ENCODE data around the gene CLDN3. TPM values are rescaled to one million over a fixed set of nuclear protein-coding genes. Genes with fewer than 3 reads are reported as not detected.

Gene CLDN3
- total RNA-seq, 1 donor from 2014 or later: not detected

DNA sequence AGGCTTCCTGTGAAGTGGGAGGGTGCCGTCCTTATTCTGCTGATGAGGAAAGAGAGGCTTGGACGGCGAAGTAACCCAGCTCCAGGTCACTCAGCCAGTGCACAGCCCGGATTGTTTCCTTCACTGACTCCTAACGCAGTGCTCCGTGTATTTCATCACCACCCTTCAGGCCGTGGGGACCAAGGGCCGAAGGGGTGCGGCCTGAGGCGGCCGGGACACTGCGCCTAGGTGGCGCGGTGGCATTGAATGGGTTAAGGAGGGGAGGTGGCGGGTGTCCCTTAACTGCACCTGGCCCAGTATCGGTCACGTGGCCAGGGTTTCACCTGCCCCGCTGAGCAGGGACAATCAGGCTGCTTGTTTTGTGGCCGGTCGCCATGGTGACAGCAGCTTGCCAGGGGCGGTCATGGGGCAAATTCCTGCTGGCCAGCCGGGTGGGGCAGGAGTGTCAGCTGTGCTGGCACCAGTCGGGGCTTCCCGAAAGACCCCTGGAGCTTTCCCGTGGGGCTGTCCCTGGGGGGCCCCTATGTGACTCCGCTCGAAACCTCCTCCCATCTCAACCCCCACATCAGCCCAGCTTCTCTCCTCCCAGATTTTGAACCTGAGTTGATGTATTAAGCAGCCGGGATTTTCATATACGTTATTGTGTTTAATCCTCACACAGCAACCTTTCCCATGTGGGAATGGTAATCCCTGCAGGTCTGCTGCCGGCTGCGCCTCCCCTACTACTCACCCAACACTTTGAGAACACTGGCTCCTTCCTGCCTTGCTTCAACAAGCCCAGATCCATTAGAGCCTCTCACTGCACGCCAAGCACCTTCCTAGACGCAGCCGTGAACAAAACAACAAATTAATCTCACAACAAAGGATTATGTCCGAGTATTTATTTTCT lies 27.1 kb downstream of the CLDN3 start:
- no peaks in the 10 kb centered on the region for H3K27me3 ChIP-seq
- no peak overlapping the region for H3K27ac ChIP-seq
- TF ChIP-seq, protein P1, sequence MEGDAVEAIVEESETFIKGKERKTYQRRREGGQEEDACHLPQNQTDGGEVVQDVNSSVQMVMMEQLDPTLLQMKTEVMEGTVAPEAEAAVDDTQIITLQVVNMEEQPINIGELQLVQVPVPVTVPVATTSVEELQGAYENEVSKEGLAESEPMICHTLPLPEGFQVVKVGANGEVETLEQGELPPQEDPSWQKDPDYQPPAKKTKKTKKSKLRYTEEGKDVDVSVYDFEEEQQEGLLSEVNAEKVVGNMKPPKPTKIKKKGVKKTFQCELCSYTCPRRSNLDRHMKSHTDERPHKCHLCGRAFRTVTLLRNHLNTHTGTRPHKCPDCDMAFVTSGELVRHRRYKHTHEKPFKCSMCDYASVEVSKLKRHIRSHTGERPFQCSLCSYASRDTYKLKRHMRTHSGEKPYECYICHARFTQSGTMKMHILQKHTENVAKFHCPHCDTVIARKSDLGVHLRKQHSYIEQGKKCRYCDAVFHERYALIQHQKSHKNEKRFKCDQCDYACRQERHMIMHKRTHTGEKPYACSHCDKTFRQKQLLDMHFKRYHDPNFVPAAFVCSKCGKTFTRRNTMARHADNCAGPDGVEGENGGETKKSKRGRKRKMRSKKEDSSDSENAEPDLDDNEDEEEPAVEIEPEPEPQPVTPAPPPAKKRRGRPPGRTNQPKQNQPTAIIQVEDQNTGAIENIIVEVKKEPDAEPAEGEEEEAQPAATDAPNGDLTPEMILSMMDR (IDR thresholded peaks at IDR 0.05): no peak

DNA sequence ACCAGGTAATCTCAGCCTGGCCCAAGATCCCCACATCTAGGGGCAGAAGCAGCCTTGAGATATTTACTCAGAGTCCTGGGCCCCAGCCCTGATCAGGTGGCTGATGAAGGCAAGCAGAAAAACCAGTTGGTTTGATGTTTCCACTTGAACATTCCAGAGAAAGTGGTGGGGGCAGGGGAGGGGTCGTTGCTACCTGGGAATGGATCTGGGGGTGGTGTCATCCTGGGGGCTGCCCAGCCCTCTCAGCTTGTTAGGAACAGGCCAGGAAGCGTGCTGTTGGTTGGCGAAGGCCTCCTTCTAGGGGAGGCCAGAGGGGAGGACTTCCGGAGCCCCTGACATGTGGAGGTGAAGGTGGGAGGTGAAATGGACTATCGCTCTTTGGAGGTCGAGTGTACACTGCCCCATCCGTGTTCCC lies 27.7 kb downstream of the CLDN3 start:
- no peaks in the 10 kb centered on the region for H3K36me3 ChIP-seq
- H3K9me3 ChIP-seq: no peaks in the 10 kb centered on the region
- TF ChIP-seq, protein P1 (IDR thresholded peaks at IDR 0.05): no peak
- no peaks in the 10 kb centered on the region for H3K27me3 ChIP-seq
- DNase-seq (ENCODE audit: low spot score in 2 of 2): no peak
- H3K4me3 ChIP-seq: no peak overlapping the region
- peaks cover 9 to 13% of the 10 kb centered on the region in 2 donors for H3K4me1 ChIP-seq
- no peak overlapping the region for H3K27ac ChIP-seq
- intact Hi-C loops (cut with DNase I): no loop called here

More for the DNA sequence above, 27.1 kb downstream of the CLDN3 start:
- H3K36me3 ChIP-seq: no peaks in the 10 kb centered on the region
- peak in 1 of 2 donors; percentile 72 for DNase-seq (ENCODE audit: low spot score in 2 of 2)
- no peaks in the 10 kb centered on the region for H3K9me3 ChIP-seq
- peaks cover 3 to 7% of the 10 kb centered on the region in 2 donors for H3K4me1 ChIP-seq
- intact Hi-C loops (cut with DNase I): no loop called here
- no peak overlapping the region for H3K4me3 ChIP-seq

DNA sequence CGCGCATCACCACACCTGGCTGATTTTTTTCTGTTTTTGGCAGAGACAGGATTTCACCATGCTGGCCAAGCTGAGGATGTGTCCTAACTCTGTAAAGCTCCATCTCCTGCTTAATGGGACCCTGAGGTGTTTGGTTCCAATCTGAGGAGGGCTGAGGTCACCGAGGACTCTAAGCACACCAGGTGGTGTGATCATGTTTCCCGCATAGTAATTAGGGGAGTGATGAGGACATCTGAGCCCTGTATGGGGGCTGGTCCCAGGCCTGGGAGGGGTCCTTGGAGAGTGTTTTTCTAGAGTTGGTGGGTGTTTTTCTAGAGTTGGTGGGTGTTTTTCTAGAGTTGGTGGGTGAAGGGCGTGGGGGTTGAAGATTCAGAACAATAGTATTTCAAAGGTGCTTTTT lies 28.5 kb downstream of the CLDN3 start:
- TF ChIP-seq, protein P1 (IDR thresholded peaks at IDR 0.05): no peak
- no peak for DNase-seq (ENCODE audit: low spot score in 2 of 2)
- Histone ChIP-seq H3K4me3 (no peak overlapping the region), H3K36me3 (peaks cover 0 to 4% of the 10 kb centered on the region in 2 donors), H3K27me3 (no peaks in the 10 kb centered on the region), H3K9me3 (no peaks in the 10 kb centered on the region), H3K4me1 (peaks cover 9 to 13% of the 10 kb centered on the region in 2 donors), H3K27ac (no peak overlapping the region)
- intact Hi-C loops (cut with DNase I): no loop called here

GRCh38 chr7:73740771-73741170 lies 29.3 kb downstream of the CLDN3 start:
- Histone ChIP-seq H3K9me3 (no peaks in the 10 kb centered on the region), H3K36me3 (peaks cover 6 to 8% of the 10 kb centered on the region in 2 donors), H3K27me3 (no peaks in the 10 kb centered on the region), H3K27ac (peak overlapping the region in 1 of 2 donors; percentile 84), H3K4me3 (no peak overlapping the region), H3K4me1 (peaks cover 9 to 13% of the 10 kb centered on the region in 2 donors)
- no peak for DNase-seq (ENCODE audit: low spot score in 2 of 2)
- intact Hi-C loops (cut with DNase I): no loop called here
- TF ChIP-seq, protein P1 (IDR thresholded peaks at IDR 0.05): no peak

DNA sequence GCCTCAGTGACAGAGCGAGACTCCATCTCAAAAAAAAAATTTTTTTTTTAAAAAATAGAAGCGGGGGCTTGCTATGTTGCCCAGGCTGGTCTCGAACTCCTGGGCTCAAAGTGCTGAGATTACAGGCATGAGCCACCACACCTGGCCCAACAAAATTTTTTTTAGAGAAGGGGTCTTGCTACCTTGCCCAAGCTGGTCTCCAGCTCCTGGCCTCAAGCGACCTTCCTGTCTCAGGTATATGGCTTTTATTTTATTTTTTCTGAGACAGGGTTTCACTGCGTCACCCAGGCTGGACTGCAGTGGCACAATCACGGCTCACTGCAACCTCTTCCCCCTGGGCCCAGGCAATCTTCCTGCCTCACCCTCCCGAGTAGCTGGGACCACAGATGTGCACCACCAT lies 29.9 kb downstream of the CLDN3 start:
- Histone ChIP-seq H3K27ac (peak overlapping the region; percentile 10 to 84), H3K4me1 (peaks cover 9 to 14% of the 10 kb centered on the region in 2 donors), H3K4me3 (no peak overlapping the region), H3K27me3 (no peaks in the 10 kb centered on the region), H3K36me3 (peaks cover 6 to 11% of the 10 kb centered on the region in 2 donors), H3K9me3 (no peaks in the 10 kb centered on the region)
- TF ChIP-seq, protein P1 (IDR thresholded peaks at IDR 0.05): no peak
- intact Hi-C loops (cut with DNase I): no loop called here
- no peak for DNase-seq (ENCODE audit: low spot score in 2 of 2)

All from ascending aorta (tissue), 2 donors.